T-helper 17 cell (primary cell): Measurements from ENCODE around the gene RNF2. TPM values are rescaled to one million over a fixed set of nuclear protein-coding genes. Genes with fewer than 3 reads are reported as not detected.
"Not testable (repeated sequence)": the region's sequence is repeated elsewhere in the genome, so short reads cannot be mapped to it uniquely, and the experiment has no call there.

Experiments used
- ATAC-seq: fragments of 150-1000 bp; cut with Tn5 transposase; 2 replicates; pipeline ENCODE4 v1.10.0; 2021; ENCODE audit warnings: mild to moderate bottlenecking, moderate library complexity
- DNase-seq, 3 donors: peaks; one replicate each; pipeline versions ENCODE4 v3.0.0 to v3.0.0-alpha.2; 2020 to 2021
- H3K9me3 ChIP-seq: one replicate; pipeline ENCODE4 v1.7.0; 2013; ENCODE audit warnings: low read length, mild to moderate bottlenecking; ENCODE audit not compliant: control insufficient read depth, poor library complexity, severe bottlenecking
- H3K27ac Mint-ChIP-seq: one replicate; pipeline ENCODE4 v1.8.0; 2022; ENCODE audit warnings: mild to moderate bottlenecking, moderate library complexity, mixed read lengths
- H3K27me3 Mint-ChIP-seq: one replicate; pipeline ENCODE4 v1.8.0; 2022; ENCODE audit warnings: mixed read lengths
- H3K36me3 Mint-ChIP-seq: one replicate; pipeline ENCODE4 v1.8.0; 2022; ENCODE audit warnings: low read depth, mixed read lengths
- H3K4me1 Mint-ChIP-seq: one replicate; pipeline ENCODE4 v1.8.0; 2022; ENCODE audit warnings: mild to moderate bottlenecking, mixed read lengths
- H3K4me3 Mint-ChIP-seq: one replicate; pipeline ENCODE4 v1.8.0; 2022; ENCODE audit warnings: mild to moderate bottlenecking, moderate library complexity, mixed read lengths
- total RNA-seq, 4 donors: library from RNA in 2 of 4; stranded (reverse) in 2 of 4; gene quantifications; one replicate each; pipeline ENCODE4 v1.2.3 and lab custom pipeline; 2022 to 2026

RNF2 gene
- total RNA-seq, 2 donors from 2014 or later, result 16.6 to 18.4 TPM

GRCh38 chr1:185058876-185059275 is 13.5 kb downstream of the RNF2 start:
- Mint-ChIP-seq H3K27ac (no peak overlapping the region), H3K27me3 (no peaks in the 10 kb centered on the region), H3K4me1 (peaks cover 34% of the 10 kb centered on the region), H3K4me3 (no peak overlapping the region), H3K36me3 (no peaks in the 10 kb centered on the region)
- DNase-seq (no peak), ATAC-seq (no peak)
- no peaks in the 10 kb centered on the region for H3K9me3 ChIP-seq

- Mint-ChIP-seq H3K36me3 (no peaks in the 10 kb centered on the region), H3K27ac (no peak overlapping the region), H3K4me1 (peaks cover 34% of the 10 kb centered on the region), H3K27me3 (no peaks in the 10 kb centered on the region), H3K4me3 (no peak overlapping the region)
- no peak for DNase-seq
- no peaks in the 10 kb centered on the region for H3K9me3 ChIP-seq
- ATAC-seq, result no peak
Measured at GRCh38 chr1:185059950-185060571, 14.7 kb downstream of the RNF2 start.

- Mint-ChIP-seq H3K4me1 (peaks cover 39% of the 10 kb centered on the region), H3K27me3 (no peaks in the 10 kb centered on the region), H3K4me3 (no peak overlapping the region), H3K27ac (no peak overlapping the region), H3K36me3 (peaks cover 2% of the 10 kb centered on the region)
- ATAC-seq (no peak), DNase-seq (no peak)
- H3K9me3 ChIP-seq, result no peaks in the 10 kb centered on the region
Measured at GRCh38 chr1:185062710-185063370, 17.5 kb downstream of the RNF2 start.

DNA sequence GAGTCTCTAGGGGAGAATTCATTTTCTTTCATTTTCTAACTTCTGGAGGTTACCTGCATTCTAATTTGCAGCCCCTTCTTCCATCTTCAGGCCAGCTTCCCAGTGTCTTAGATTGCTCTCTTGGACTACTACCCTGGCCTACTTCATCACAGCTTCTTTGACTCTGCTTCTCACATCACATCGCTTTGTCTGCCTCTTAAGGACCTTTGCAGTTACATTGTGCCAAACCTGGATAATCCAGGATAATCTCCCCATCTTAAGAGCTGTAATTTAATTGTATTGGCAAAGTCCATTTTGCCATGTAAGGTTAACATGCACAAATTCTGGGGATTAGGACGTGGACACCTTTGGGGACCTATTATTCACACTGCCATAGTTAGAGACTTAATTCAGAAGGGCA is 18.4 kb downstream of the RNF2 start:
- H3K27me3 Mint-ChIP-seq, result no peaks in the 10 kb centered on the region
- H3K36me3 Mint-ChIP-seq, result peaks cover 2% of the 10 kb centered on the region
- H3K4me3 Mint-ChIP-seq, result no peak overlapping the region
- no peaks in the 10 kb centered on the region for H3K9me3 ChIP-seq
- no peak for ATAC-seq
- H3K4me1 Mint-ChIP-seq, result peaks cover 39% of the 10 kb centered on the region
- no peak overlapping the region for H3K27ac Mint-ChIP-seq
- no peak for DNase-seq

DNA sequence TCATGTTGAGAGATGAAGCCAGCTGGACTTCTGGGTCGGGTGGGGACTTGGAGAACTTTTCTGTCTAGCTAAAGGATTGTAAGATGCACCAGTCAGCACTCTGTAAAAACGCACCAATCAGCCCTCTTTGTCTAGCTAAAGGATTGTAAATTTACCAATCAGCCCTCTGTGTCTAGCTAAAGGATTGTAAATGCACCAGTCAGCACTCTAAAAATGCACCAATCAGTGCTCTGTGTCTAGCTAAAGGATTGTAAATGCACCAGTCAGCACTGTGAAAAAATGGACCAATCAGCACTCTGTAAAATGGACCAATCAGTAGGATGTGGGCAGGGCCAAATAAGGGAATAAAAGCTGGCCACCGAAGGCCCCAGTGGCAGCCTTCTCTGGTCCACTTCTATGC is 19.6 kb downstream of the RNF2 start:
- not testable (repeated sequence) for H3K9me3 ChIP-seq, H3K36me3 Mint-ChIP-seq, DNase-seq, ATAC-seq, H3K4me3 Mint-ChIP-seq, H3K27me3 Mint-ChIP-seq, H3K27ac Mint-ChIP-seq
- peaks cover 39% of the 10 kb centered on the region for H3K4me1 Mint-ChIP-seq

DNA sequence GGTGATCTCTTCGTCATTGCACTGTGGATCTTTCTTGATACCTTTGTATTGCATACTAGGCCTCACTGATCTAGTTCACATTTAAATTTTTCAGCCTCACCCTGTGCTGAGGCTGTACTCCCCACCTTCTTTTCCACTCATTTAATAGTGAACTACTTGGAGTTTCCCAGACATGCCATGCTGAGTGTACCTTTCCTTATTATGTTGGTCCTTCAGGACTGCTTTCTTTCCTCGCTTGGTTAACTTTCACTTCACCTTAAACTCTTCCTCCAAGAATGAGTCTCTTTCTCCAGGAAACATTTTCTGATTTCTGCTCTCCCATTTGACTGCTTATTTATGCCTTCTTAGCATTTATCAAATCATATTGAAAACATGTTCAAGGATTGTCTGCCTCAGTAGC is 20.8 kb downstream of the RNF2 start:
- H3K9me3 ChIP-seq, result no peaks in the 10 kb centered on the region
- Mint-ChIP-seq H3K4me3 (no peak overlapping the region), H3K36me3 (peaks cover 2% of the 10 kb centered on the region), H3K4me1 (peaks cover 32% of the 10 kb centered on the region), H3K27me3 (no peaks in the 10 kb centered on the region), H3K27ac (peak overlapping the region; percentile 63)
- DNase-seq (no peak), ATAC-seq (no peak)

GRCh38 chr1:185068341-185068740 is 23.0 kb downstream of the RNF2 start:
- H3K36me3 Mint-ChIP-seq, result peaks cover 2% of the 10 kb centered on the region
- no peaks in the 10 kb centered on the region for H3K27me3 Mint-ChIP-seq
- no peak overlapping the region for H3K4me3 Mint-ChIP-seq
- peaks cover 22% of the 10 kb centered on the region for H3K4me1 Mint-ChIP-seq
- ATAC-seq (no peak), DNase-seq (no peak)
- no peaks in the 10 kb centered on the region for H3K9me3 ChIP-seq
- H3K27ac Mint-ChIP-seq, result no peak overlapping the region

- H3K9me3 ChIP-seq, result no peaks in the 10 kb centered on the region
- H3K4me3 Mint-ChIP-seq, result no peak overlapping the region
- ATAC-seq (no peak), DNase-seq (no peak)
- H3K36me3 Mint-ChIP-seq, result peaks cover 2% of the 10 kb centered on the region
- H3K4me1 Mint-ChIP-seq, result peaks cover 19% of the 10 kb centered on the region
- no peak overlapping the region for H3K27ac Mint-ChIP-seq
- no peaks in the 10 kb centered on the region for H3K27me3 Mint-ChIP-seq
Measured at GRCh38 chr1:185069202-185069772, 23.9 kb downstream of the RNF2 start.

DNA sequence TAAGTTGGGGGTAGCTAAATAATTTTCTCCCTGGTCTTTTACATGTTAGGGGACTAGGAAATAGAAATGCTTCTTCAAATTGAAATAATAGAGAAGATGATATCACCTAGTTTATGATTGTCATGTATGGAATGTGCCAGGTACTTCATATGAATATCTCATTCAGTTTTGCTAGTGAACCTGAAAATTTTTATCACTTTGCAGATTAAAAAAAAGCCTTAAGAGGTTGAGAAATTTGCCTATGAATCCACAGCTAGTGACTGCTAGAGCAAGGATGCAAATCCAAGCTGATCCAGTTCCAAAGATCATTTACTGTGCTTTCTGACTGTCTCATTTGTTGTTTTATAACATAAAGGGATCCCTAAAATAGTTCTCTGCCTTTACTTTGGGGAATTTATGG is 24.7 kb downstream of the RNF2 start:
- peaks cover 20% of the 10 kb centered on the region for H3K4me1 Mint-ChIP-seq
- no peak overlapping the region for H3K4me3 Mint-ChIP-seq
- ATAC-seq, result no peak

DNA sequence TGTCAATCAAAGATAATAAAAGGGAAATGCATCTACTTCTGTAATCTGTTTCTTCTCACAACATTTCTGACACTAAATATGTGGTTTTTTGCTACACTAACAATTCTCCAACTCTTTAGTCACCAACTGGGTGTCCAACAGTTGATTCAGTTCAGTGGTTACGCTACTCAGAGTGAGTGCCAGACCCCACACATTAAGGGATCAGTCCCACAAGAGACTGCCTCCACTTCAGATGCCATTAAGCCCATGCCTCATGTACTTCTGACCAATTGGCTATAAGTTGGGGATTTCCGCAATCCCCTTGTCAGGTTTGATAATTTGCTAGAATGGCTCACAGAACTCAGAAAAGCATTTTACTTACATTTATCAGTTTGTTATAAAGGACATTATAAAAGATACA is 28.4 kb downstream of the RNF2 start:
- no peak for DNase-seq
- Mint-ChIP-seq H3K36me3 (no peaks in the 10 kb centered on the region), H3K4me1 (peaks cover 12% of the 10 kb centered on the region), H3K27ac (no peak overlapping the region), H3K27me3 (no peaks in the 10 kb centered on the region), H3K4me3 (no peak overlapping the region)
- ATAC-seq, result no peak
- H3K9me3 ChIP-seq, result no peaks in the 10 kb centered on the region

More for the DNA sequence above, 24.7 kb downstream of the RNF2 start:
- H3K9me3 ChIP-seq, result no peaks in the 10 kb centered on the region
- no peak for DNase-seq
- H3K27ac Mint-ChIP-seq, result no peak overlapping the region
- H3K27me3 Mint-ChIP-seq, result no peaks in the 10 kb centered on the region
- H3K36me3 Mint-ChIP-seq, result peaks cover 2% of the 10 kb centered on the region

- no peak for DNase-seq
- ATAC-seq, result no peak
- H3K9me3 ChIP-seq, result no peaks in the 10 kb centered on the region
- no peak overlapping the region for H3K27ac Mint-ChIP-seq
- no peak overlapping the region for H3K4me3 Mint-ChIP-seq
- H3K27me3 Mint-ChIP-seq, result no peaks in the 10 kb centered on the region
- peaks cover 12% of the 10 kb centered on the region for H3K4me1 Mint-ChIP-seq
- H3K36me3 Mint-ChIP-seq, result no peaks in the 10 kb centered on the region
Measured at GRCh38 chr1:185074307-185074706, 28.9 kb downstream of the RNF2 start.

DNA sequence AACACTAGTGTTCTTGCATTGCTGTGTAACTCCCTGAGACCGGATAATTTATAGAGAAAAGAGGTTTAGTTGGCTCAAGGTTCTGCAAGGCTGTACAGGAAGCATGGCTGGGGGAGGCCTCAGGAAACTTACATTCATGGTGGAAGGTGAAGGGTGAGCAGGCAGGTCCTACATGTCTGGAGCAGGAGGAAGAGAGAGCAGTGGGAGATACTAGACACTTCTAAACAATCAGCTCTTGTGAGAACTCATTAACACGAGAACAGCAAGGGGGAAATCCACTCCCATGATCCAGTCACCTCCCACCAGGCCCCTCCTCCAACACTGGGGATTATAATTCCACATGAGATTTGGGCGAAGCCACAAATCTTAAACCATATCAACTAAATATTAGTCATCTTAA is 30.1 kb downstream of the RNF2 start:
- H3K4me3 Mint-ChIP-seq, result no peak overlapping the region
- no peaks in the 10 kb centered on the region for H3K9me3 ChIP-seq
- DNase-seq, result no peak
- no peak for ATAC-seq
- peaks cover 16% of the 10 kb centered on the region for H3K4me1 Mint-ChIP-seq
- H3K36me3 Mint-ChIP-seq, result no peaks in the 10 kb centered on the region
- H3K27ac Mint-ChIP-seq, result no peak overlapping the region
- H3K27me3 Mint-ChIP-seq, result no peaks in the 10 kb centered on the region

GRCh38 chr1:185077374-185077773 is 32.0 kb downstream of the RNF2 start:
- H3K4me1 Mint-ChIP-seq, result peaks cover 14% of the 10 kb centered on the region
- H3K36me3 Mint-ChIP-seq, result no peaks in the 10 kb centered on the region
- no peaks in the 10 kb centered on the region for H3K9me3 ChIP-seq
- H3K4me3 Mint-ChIP-seq, result no peak overlapping the region
- ATAC-seq (no peak), DNase-seq (no peak)
- no peaks in the 10 kb centered on the region for H3K27me3 Mint-ChIP-seq
- no peak overlapping the region for H3K27ac Mint-ChIP-seq

DNA sequence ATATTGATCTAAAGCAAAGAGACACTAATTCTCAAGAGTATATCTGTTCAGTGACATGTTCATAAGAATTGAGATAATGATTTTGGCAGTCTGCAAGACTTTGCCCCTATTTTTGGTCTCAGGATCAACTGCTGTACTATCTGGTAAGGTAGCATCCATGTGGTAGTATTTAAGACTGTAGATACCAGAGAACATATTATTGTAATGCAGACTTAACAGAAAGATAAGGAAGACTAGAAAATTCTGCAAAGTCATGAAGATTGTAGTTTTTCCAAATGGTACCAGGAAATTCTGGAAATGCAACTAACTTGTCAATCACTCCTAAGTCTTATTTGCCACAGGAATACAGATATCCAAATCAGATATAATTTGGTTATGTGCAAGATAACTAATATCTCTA is 35.1 kb downstream of the RNF2 start:
- DNase-seq (no peak), ATAC-seq (no peak)
- Mint-ChIP-seq H3K4me1 (peaks cover 19% of the 10 kb centered on the region), H3K27ac (no peak overlapping the region), H3K36me3 (peaks cover 1% of the 10 kb centered on the region), H3K4me3 (no peak overlapping the region), H3K27me3 (no peaks in the 10 kb centered on the region)
- no peaks in the 10 kb centered on the region for H3K9me3 ChIP-seq
